NB4 (cell line): ENCODE data around the gene UBXN10.

ENCODE experiments used
- CTCF ChIP-seq: IDR thresholded peaks from one replicate; pipeline ENCODE4 v1.5.1; 2012; ENCODE audit warnings: low read depth, low read length
- POLR2A ChIP-seq: IDR thresholded peaks from 2 replicates; pipeline ENCODE4 v1.6.1; 2011; ENCODE audit warnings: mild to moderate bottlenecking; ENCODE audit not compliant: insufficient read length; ENCODE audit errors: extremely low read depth

- no peak for TF ChIP-seq CTCF
- no peak for TF ChIP-seq POLR2A
Measured at GRCh38 chr1:20166051-20166450, 19.8 kb upstream of the UBXN10 start.
